ENCODE data around the gene ADAM23.

The ADAM23 gene

DNA sequence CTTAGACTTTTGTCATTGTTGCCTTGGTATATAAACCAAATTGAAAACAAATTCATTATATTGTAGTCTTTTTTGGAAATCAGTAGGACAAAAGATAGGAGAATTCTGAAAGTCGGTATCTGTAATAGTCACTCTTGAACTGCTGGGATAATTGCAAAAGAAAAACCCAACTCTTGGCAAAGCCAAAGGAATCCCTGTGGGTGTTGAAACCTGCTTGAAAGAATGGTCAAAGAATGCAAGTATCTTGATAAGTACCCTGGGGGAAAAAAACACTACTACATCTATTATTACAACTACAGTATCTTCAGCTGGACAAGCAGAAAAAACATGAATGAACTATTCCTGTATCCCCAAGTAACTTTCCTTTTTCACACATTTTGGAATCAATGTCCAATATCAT is 191.7 kb downstream of the ADAM23 start:
- in situ Hi-C loops (cut with MboI; ENCODE audit: low sequenced_read_pairs) = no loop called here

DNA sequence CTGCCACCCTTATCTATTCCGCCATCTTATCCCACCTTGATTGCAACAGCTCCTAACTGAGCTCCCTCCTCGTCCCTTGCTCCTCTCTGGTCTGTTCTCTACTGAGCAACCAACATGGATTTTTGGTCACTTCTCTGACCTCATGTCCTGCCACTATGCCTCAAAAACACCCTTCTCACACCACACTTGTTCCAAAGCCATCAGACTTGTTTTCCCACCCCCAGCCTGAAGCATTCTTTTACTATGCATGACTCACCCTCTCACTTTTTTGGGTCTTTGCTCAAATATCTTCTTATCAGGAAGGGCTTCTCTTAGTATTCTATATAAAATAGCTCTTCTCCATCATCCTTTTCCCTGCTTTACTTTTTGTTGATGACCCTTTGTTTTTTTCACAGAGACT is 196.3 kb downstream of the ADAM23 start:
- in situ Hi-C loops (cut with MboI; ENCODE audit: low sequenced_read_pairs) = no loop called here

DNA sequence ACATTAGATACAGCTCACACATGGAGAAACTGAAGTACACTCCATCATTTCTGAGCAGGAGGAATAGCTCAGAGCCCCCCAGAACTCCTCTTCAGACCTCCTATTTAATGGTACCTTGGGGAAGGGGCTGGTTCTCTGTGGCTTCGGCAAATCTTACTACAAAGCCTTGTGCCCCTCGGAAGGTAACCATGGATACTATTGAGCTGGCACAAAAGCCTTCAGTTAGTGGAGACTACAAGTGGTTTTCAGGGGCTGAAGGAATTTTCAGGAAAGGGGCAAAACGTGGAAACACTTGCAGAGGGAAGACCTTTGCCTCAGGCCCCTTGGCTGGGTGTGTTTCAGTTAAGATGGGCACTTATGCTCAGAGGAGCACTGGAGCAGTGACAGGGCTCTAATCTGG is 197.9 kb downstream of the ADAM23 start:
- in situ Hi-C loops (cut with MboI; ENCODE audit: low sequenced_read_pairs) = no loop called here

DNA sequence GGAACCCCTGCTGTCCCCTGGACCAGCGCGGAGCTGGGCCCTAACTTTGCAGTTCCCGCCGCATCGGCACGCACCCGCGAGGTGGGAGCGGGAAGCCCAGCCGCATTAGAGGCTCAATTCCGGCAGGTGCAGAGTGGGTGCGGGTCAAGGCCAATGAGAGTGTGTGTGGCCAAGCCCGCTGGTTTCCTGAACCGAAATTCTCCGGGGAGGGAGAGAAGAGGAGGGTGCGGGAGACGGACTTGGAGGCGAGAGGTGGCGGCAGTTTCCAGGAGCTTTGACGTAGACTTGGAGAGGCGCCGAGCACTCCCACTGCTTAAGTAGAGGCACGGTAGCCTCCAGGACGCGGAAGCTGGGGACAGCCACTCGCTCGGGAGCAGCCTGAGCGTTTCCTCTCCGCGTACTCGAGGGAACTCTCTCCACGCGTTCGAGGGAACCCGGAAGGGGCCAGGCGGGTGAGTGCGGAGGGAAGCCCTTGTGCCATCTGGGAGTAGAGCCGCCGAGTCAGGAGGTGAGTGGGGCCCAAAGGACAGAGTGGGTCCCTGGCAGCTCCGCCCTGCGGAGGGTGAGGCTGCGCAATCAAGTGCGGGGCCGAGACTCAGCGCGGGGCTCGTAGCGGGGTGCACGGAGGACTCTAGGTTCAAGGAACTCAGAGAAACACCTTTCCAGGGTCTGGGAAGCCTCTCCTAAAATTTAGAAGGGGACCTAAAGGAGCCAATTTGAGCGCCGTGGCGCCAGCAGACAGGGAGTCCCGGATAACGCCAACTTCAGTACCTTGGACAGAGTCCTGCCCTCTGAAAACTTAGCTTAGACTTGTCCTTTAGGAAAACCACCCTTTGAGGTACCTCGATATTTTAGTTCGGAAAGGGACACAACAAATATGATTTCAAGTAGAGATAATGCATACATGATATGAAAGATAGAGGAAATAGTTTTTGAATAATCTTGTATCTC is 199.0 kb downstream of the ADAM23 start, which contains the start of gene FAM237A:
FAM237A (plus strand) TSS at position 413 of the 951 bp plus-strand sequence. CDS start 1,750 bp downstream, outside the sequence.
- in situ Hi-C loops (cut with MboI; ENCODE audit: low sequenced_read_pairs) = no loop called here

GRCh38 chr2:206647985-206648384 is 204.7 kb downstream of the ADAM23 start:
- in situ Hi-C loops (cut with MboI; ENCODE audit: low sequenced_read_pairs) = no loop called here

GRCh38 chr2:206657087-206657486 is 213.8 kb downstream of the ADAM23 start:
- in situ Hi-C loops (cut with MboI; ENCODE audit: low sequenced_read_pairs) = no loop called here

- in situ Hi-C loops (cut with MboI; ENCODE audit: low sequenced_read_pairs) = no loop called here
Measured at GRCh38 chr2:206665251-206665650, 221.9 kb downstream of the ADAM23 start.

Measured in HL-60/S4 treated with retinoic acid at 250 ng/mL for 4 days and 3 days (cell line).